ENCODE measurements around the gene MTURN.

MTURN gene

DNA sequence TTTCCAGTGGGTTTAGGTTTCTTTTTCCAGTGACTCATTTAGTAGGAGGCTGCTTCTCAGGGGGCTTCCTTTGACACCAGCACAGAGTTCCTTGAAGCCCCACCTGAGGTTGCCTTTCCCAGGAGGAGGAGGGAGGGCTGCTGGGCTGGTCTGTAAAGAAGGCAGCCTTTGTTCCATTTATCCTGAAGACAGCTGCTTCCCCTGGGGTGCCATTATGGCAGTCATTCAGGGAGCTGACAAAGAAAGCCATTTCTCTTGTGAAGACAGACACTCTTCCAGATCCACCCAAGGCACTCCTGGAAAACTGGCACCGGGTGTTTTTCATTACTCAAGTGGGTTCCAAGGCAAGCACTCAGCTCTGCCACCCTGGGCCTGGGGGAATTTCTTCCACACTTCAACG, 54.0 kb downstream of the MTURN start:
- H3K79me2 ChIP-seq (ENCODE audit: insufficient read depth, low read length), result no peaks in the 10 kb centered on the region
- TF ChIP-seq, protein P1, sequence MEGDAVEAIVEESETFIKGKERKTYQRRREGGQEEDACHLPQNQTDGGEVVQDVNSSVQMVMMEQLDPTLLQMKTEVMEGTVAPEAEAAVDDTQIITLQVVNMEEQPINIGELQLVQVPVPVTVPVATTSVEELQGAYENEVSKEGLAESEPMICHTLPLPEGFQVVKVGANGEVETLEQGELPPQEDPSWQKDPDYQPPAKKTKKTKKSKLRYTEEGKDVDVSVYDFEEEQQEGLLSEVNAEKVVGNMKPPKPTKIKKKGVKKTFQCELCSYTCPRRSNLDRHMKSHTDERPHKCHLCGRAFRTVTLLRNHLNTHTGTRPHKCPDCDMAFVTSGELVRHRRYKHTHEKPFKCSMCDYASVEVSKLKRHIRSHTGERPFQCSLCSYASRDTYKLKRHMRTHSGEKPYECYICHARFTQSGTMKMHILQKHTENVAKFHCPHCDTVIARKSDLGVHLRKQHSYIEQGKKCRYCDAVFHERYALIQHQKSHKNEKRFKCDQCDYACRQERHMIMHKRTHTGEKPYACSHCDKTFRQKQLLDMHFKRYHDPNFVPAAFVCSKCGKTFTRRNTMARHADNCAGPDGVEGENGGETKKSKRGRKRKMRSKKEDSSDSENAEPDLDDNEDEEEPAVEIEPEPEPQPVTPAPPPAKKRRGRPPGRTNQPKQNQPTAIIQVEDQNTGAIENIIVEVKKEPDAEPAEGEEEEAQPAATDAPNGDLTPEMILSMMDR (IDR thresholded peaks at IDR 0.05; ENCODE audit: low read length), result no peak
- TF ChIP-seq EZH2 (IDR thresholded peaks at IDR 0.05; ENCODE audit: borderline replicate concordance, low read length), result no peak
- H3K27me3 ChIP-seq (ENCODE audit: insufficient read depth, low read length), result no peaks in the 10 kb centered on the region
- no peak overlapping the region for H3K9ac ChIP-seq (ENCODE audit: low read length)
- H3K4me1 ChIP-seq (ENCODE audit: insufficient read depth, low read length, severe bottlenecking), result peaks cover 20% of the 10 kb centered on the region
- no peaks in the 10 kb centered on the region for H3F3A ChIP-seq (ENCODE audit: insufficient read depth, low read length)
- H3K9me3 ChIP-seq (ENCODE audit: low read length), result peaks cover 16% of the 10 kb centered on the region; the same call in 1 of the 2 replicates
- no peak overlapping the region for H2AFZ ChIP-seq (ENCODE audit: low read length)
- H3K9me2 ChIP-seq (ENCODE audit: low read depth, low read length), result no peaks in the 10 kb centered on the region
- H4K20me1 ChIP-seq (ENCODE audit: insufficient read depth, low read length), result no peaks in the 10 kb centered on the region
- H3K4me2 ChIP-seq (ENCODE audit: low read length), result no peak overlapping the region
- H3K36me3 ChIP-seq (ENCODE audit: insufficient read depth, low read length), result no peaks in the 10 kb centered on the region; the same call in 1 of the 2 replicates
- H3K4me3 ChIP-seq (ENCODE audit: low read depth, low read length, poor library complexity, severe bottlenecking), result no peak overlapping the region
- no peak overlapping the region for H3K27ac ChIP-seq (ENCODE audit: low read depth, low read length, poor library complexity, severe bottlenecking)

DNA sequence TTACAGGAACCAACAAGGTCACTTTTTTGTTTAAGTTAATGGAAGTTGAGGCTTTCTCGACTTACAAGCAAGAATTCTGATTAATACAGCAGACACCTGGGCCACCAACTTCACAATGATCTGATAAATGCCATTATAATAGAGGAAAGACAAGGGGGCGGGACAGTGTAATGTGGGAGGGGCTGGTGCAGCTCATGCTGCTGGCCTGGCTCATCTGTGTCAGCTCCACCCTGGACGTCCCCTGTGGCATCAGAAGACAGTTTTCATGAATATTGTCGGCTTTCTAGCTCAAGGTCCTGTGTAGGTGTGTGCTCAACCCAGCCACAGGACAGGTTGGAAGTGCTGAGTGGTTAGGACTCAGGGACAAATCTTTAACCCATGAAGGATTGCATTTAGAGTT, 57.0 kb downstream of the MTURN start:
- H3K9ac ChIP-seq (ENCODE audit: low read length), result no peak overlapping the region
- no peak for TF ChIP-seq EZH2 (IDR thresholded peaks at IDR 0.05; ENCODE audit: borderline replicate concordance, low read length)
- TF ChIP-seq, protein P1 (IDR thresholded peaks at IDR 0.05; ENCODE audit: low read length), result no peak
- H3K4me1 ChIP-seq (ENCODE audit: insufficient read depth, low read length, severe bottlenecking), result peaks cover 22% of the 10 kb centered on the region
- no peak overlapping the region for H3K27ac ChIP-seq (ENCODE audit: low read depth, low read length, poor library complexity, severe bottlenecking)
- no peak overlapping the region; the same call in 1 of the 2 replicates for H2AFZ ChIP-seq (ENCODE audit: low read length)
- H3F3A ChIP-seq (ENCODE audit: insufficient read depth, low read length), result no peaks in the 10 kb centered on the region
- no peaks in the 10 kb centered on the region for H3K79me2 ChIP-seq (ENCODE audit: insufficient read depth, low read length)
- no peaks in the 10 kb centered on the region for H3K9me2 ChIP-seq (ENCODE audit: low read depth, low read length)
- no peaks in the 10 kb centered on the region for H3K27me3 ChIP-seq (ENCODE audit: insufficient read depth, low read length)
- no peak overlapping the region for H3K4me3 ChIP-seq (ENCODE audit: low read depth, low read length, poor library complexity, severe bottlenecking)
- no peak overlapping the region for H3K4me2 ChIP-seq (ENCODE audit: low read length)
- H4K20me1 ChIP-seq (ENCODE audit: insufficient read depth, low read length), result no peaks in the 10 kb centered on the region
- H3K9me3 ChIP-seq (ENCODE audit: low read length), result peaks cover 31% of the 10 kb centered on the region
- no peaks in the 10 kb centered on the region; the same call in 1 of the 2 replicates for H3K36me3 ChIP-seq (ENCODE audit: insufficient read depth, low read length)

DNA sequence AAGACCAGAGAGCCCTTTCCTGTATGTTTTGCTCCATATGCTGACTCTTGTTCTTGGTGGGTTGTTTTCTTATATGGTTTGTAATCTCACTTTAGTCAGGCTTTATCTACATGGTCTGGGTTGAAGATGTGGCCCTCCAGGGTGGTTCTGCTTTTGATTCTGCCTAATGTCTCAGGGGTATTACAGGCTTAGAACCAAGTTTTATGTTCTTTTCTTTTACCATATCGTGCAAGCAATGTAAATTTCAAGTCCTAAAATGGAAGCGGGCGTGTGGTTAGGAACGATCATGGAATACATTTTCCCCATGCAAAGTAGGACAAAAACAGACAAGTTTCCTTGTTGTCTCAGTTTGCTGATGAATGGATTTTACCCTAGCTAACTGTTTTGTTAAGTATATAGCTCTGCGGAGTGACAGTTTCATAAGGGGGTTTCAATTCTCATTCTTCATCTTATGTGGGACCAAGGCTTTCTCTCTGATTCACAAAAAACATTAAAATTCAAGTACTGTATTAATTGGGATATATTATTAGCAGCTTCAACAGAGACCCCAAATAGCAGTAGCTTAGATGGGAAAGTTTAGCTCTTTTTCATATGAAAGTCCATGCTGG, 58.7 kb downstream of the MTURN start:
- H2AFZ ChIP-seq (ENCODE audit: low read length), result 0 out of 2 replicates have a peak overlapping the region, but pooled peaks have one; percentile 18
- no peaks in the 10 kb centered on the region for H3K27me3 ChIP-seq (ENCODE audit: insufficient read depth, low read length)
- H3K36me3 ChIP-seq (ENCODE audit: insufficient read depth, low read length), result no peaks in the 10 kb centered on the region; the same call in 1 of the 2 replicates
- H3K4me3 ChIP-seq (ENCODE audit: low read depth, low read length, poor library complexity, severe bottlenecking), result no peak overlapping the region
- TF ChIP-seq, protein P1 (IDR thresholded peaks at IDR 0.05; ENCODE audit: low read length), result no peak
- H3K9ac ChIP-seq (ENCODE audit: low read length), result no peak overlapping the region; the same call in 1 of the 2 replicates
- no peaks in the 10 kb centered on the region for H3F3A ChIP-seq (ENCODE audit: insufficient read depth, low read length)
- H3K4me1 ChIP-seq (ENCODE audit: insufficient read depth, low read length, severe bottlenecking), result peaks cover 22% of the 10 kb centered on the region
- H3K9me2 ChIP-seq (ENCODE audit: low read depth, low read length), result no peaks in the 10 kb centered on the region
- H4K20me1 ChIP-seq (ENCODE audit: insufficient read depth, low read length), result no peaks in the 10 kb centered on the region
- no peaks in the 10 kb centered on the region for H3K79me2 ChIP-seq (ENCODE audit: insufficient read depth, low read length)
- H3K9me3 ChIP-seq (ENCODE audit: low read length), result peaks cover 37% of the 10 kb centered on the region
- peak overlapping the region; percentile 48 for H3K27ac ChIP-seq (ENCODE audit: low read depth, low read length, poor library complexity, severe bottlenecking)
- peak overlapping the region; percentile 14; the same call in 1 of the 2 replicates for H3K4me2 ChIP-seq (ENCODE audit: low read length)

Data from OCI-LY1 (cell line).